HUES6 (cell line): ENCODE results near the gene DDX31.
"Not testable (repeated sequence)": the region's sequence is repeated elsewhere in the genome, so short reads cannot be mapped to it uniquely, and the experiment has no call there.

Source experiments
- H3K27ac ChIP-seq: 2 replicates; pipeline ENCODE4 v1.7.0; 2013; ENCODE audit warnings: low read depth, mild to moderate bottlenecking, low read length, inconsistent platforms
- H3K27me3 ChIP-seq: 2 replicates; pipeline ENCODE4 v1.6.1; 2013; ENCODE audit warnings: low read length; ENCODE audit not compliant: control insufficient read depth, insufficient read depth
- H3K36me3 ChIP-seq: 2 replicates; pipeline ENCODE4 v1.6.1; 2013; ENCODE audit warnings: low read length; ENCODE audit not compliant: control insufficient read depth, insufficient read depth
- H3K4me1 ChIP-seq: 2 replicates; pipeline ENCODE4 v1.6.1; 2013; ENCODE audit warnings: low read length; ENCODE audit not compliant: control insufficient read depth, insufficient read depth
- H3K4me3 ChIP-seq: 2 replicates; pipeline ENCODE4 v1.5.1; 2013; ENCODE audit warnings: low read depth, low read length
- H3K9ac ChIP-seq: one replicate; pipeline ENCODE4 v1.6.1; 2013; ENCODE audit warnings: mild to moderate bottlenecking, low read length
- H3K9me3 ChIP-seq: 2 replicates; pipeline ENCODE4 v1.6.1; 2013; ENCODE audit warnings: low read depth, low read length; ENCODE audit not compliant: control insufficient read depth, insufficient read depth

Gene DDX31

GRCh38 chr9:132669698-132670456, at the start of gene DDX31:
TSS of gene DDX31 (minus strand) at chr9:132669983. CDS start at chr9:132669934, 49 bp downstream.
- Histone ChIP-seq H3K9me3 (no peaks in the 10 kb centered on the region; the same call in 1 of the 2 replicates), H3K27ac (peak within 1 kb of the TSS; percentile 97), H3K4me1 (peaks cover 24% of the 10 kb centered on the region), H3K36me3 (peaks cover 24% of the 10 kb centered on the region; the same call in 1 of the 2 replicates), H3K9ac (peak within 1 kb of the TSS; percentile 99), H3K4me3 (peak within 1 kb of the TSS; percentile 99), H3K27me3 (no peaks in the 10 kb centered on the region)

- H3K27me3 ChIP-seq = not testable (repeated sequence)
Observed at GRCh38 chr9:132718381-132718928, 48.7 kb upstream of the DDX31 start.

GRCh38 chr9:132717326-132717945, 47.7 kb upstream of the DDX31 start:
- H3K4me3 ChIP-seq = no peak overlapping the region
- H3K36me3 ChIP-seq = no peaks in the 10 kb centered on the region
- H3K27me3 ChIP-seq = no peaks in the 10 kb centered on the region
- no peaks in the 10 kb centered on the region for H3K9me3 ChIP-seq
- no peaks in the 10 kb centered on the region for H3K4me1 ChIP-seq
- no peak overlapping the region; the same call in 1 of the 2 replicates for H3K27ac ChIP-seq
- no peak overlapping the region for H3K9ac ChIP-seq

More at GRCh38 chr9:132718381-132718928, 48.7 kb upstream of the DDX31 start:
- H3K9ac ChIP-seq, H3K27ac ChIP-seq, H3K4me1 ChIP-seq, H3K9me3 ChIP-seq, H3K4me3 ChIP-seq, H3K36me3 ChIP-seq: not testable (repeated sequence)

GRCh38 chr9:132716007-132716406, 46.2 kb upstream of the DDX31 start:
- H3K4me3 ChIP-seq = no peak overlapping the region
- H3K27ac ChIP-seq = no peak overlapping the region
- no peaks in the 10 kb centered on the region for H3K27me3 ChIP-seq
- H3K4me1 ChIP-seq = no peaks in the 10 kb centered on the region
- no peaks in the 10 kb centered on the region for H3K36me3 ChIP-seq
- H3K9ac ChIP-seq = no peak overlapping the region
- no peaks in the 10 kb centered on the region for H3K9me3 ChIP-seq

DNA sequence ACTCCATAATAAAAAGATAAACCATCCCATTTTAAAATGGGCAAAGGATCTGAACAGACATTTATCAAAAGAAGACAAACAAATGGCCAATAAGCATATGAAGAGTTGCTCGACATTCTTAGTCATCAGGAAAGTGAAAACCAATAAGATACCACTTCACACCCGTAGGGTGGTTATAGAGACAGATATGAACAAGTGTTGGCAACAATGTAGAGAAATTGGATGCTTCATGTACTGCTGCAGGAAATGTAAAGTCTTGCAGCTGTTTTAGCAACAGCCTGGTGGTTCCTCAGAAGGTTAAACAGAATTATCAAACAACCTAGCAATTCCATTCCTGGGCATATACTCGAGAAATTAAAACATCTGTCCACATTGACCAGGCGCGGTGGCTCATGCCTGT, 43.0 kb upstream of the DDX31 start:
- H3K4me1 ChIP-seq = no peaks in the 10 kb centered on the region
- H3K27me3 ChIP-seq = no peaks in the 10 kb centered on the region
- H3K9ac ChIP-seq = no peak overlapping the region
- no peak overlapping the region for H3K4me3 ChIP-seq
- H3K27ac ChIP-seq = no peak overlapping the region
- H3K9me3 ChIP-seq = no peaks in the 10 kb centered on the region
- no peaks in the 10 kb centered on the region for H3K36me3 ChIP-seq

- H3K4me3 ChIP-seq = no peak overlapping the region
- H3K4me1 ChIP-seq = no peaks in the 10 kb centered on the region
- no peaks in the 10 kb centered on the region for H3K36me3 ChIP-seq
- no peaks in the 10 kb centered on the region for H3K27me3 ChIP-seq
- H3K9ac ChIP-seq = no peak overlapping the region
- no peak overlapping the region for H3K27ac ChIP-seq
- H3K9me3 ChIP-seq = no peaks in the 10 kb centered on the region
Observed at GRCh38 chr9:132711846-132712245, 42.1 kb upstream of the DDX31 start.

- H3K27me3 ChIP-seq, H3K4me1 ChIP-seq, H3K27ac ChIP-seq, H3K9ac ChIP-seq, H3K4me3 ChIP-seq, H3K36me3 ChIP-seq, H3K9me3 ChIP-seq: not testable (repeated sequence)
Observed at GRCh38 chr9:132711152-132711551, 41.4 kb upstream of the DDX31 start.

GRCh38 chr9:132710333-132710732, 40.5 kb upstream of the DDX31 start:
- H3K9ac ChIP-seq = no peak overlapping the region
- H3K9me3 ChIP-seq = peaks cover 2% of the 10 kb centered on the region; the same call in 1 of the 2 replicates
- H3K27ac ChIP-seq = no peak overlapping the region
- no peaks in the 10 kb centered on the region for H3K27me3 ChIP-seq
- no peaks in the 10 kb centered on the region for H3K36me3 ChIP-seq
- H3K4me3 ChIP-seq = no peak overlapping the region
- H3K4me1 ChIP-seq = no peaks in the 10 kb centered on the region

- Histone ChIP-seq H3K36me3 (no peaks in the 10 kb centered on the region), H3K9me3 (peaks cover 3% of the 10 kb centered on the region; the same call in 1 of the 2 replicates), H3K27me3 (no peaks in the 10 kb centered on the region), H3K4me1 (no peaks in the 10 kb centered on the region), H3K4me3 (no peak overlapping the region), H3K27ac (no peak overlapping the region), H3K9ac (no peak overlapping the region)
Observed at GRCh38 chr9:132708769-132709430, 39.1 kb upstream of the DDX31 start.

DNA sequence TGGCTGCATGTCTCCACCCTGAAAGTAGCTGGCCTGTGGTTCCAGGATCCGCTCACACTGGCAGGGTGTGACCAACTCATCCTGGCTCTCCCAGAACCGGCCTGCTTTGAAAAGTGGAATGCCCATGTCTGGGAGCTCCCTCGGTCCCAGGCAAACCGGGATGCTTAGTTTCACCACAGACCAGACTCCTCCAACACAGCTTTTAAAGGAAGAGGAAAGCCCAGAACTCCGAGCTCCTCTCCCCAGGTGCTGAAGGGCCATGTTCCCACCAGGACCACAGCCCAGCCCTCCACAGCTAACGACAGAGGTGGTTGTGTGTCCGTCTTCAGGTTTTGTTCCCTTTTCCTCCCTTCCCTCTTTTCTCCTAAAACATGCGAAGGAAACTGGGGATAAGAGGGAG, 38.5 kb upstream of the DDX31 start:
- no peaks in the 10 kb centered on the region for H3K27me3 ChIP-seq
- no peaks in the 10 kb centered on the region for H3K36me3 ChIP-seq
- H3K9me3 ChIP-seq = peaks cover 6% of the 10 kb centered on the region
- H3K4me1 ChIP-seq = no peaks in the 10 kb centered on the region
- H3K4me3 ChIP-seq = no peak overlapping the region
- H3K9ac ChIP-seq = no peak overlapping the region
- no peak overlapping the region for H3K27ac ChIP-seq

DNA sequence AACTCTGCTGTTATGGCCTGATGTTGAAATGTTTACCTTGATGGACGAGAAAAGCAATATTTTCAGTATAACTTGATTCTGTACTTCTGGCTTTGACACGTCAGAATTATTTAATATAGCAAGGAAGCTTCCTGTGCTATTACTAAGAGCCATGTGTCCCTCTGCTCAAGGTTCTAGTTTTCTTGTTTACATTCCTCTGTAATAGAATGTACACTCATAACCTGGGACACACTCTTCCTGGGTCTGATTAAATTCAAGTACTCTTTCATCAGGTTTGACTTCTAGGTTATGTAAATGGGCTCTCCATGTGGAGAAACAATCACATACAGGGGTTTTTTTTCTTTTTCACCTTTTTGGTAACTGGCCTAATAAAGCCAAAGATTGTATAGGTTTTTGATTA, 33.6 kb upstream of the DDX31 start:
- H3K9me3 ChIP-seq = peaks cover 23% of the 10 kb centered on the region
- no peaks in the 10 kb centered on the region for H3K4me1 ChIP-seq
- H3K4me3 ChIP-seq = no peak overlapping the region

More for the DNA sequence above, 33.6 kb upstream of the DDX31 start:
- no peaks in the 10 kb centered on the region for H3K27me3 ChIP-seq
- H3K9ac ChIP-seq = no peak overlapping the region
- H3K36me3 ChIP-seq = no peaks in the 10 kb centered on the region
- H3K27ac ChIP-seq = no peak overlapping the region
